CD4-positive, alpha-beta T cell (primary cell): ENCODE data around the gene BTBD2. TPM values are rescaled to one million over a fixed set of nuclear protein-coding genes. Genes with fewer than 3 reads are reported as not detected.

Experiments
- ATAC-seq: fragments of 200-7000 bp; cut with Tn5 transposase; one replicate; pipeline ENCODE4 v1.10.0; 2022; ENCODE audit warnings: mild to moderate bottlenecking; ENCODE audit not compliant: poor library complexity
- CTCF ChIA-PET: fragments of 350-600 bp; sonication (Branson Sonifier 250); formaldehyde crosslinking; loops from one replicate; lab custom pipeline; 2021; ENCODE audit warnings: antibody characterized with exemption, inconsistent platforms; lab: Charles Lee
- POLR2A ChIA-PET: fragments of 350-600 bp; sonication (Branson Sonifier 250); formaldehyde crosslinking; loops from one replicate; lab custom pipeline; 2021; ENCODE audit warnings: antibody characterized with exemption, inconsistent platforms; lab: Charles Lee
- DNase-seq, 14 experiments: peaks; one replicate each; pipeline ENCODE4 v3.0.0-alpha.2; 2013 to 2020; ENCODE audit warnings: mixed read lengths in 2 of 14
- H3K27ac ChIP-seq, 2 donors: one replicate each; pipeline versions ENCODE4 v1.5.1 to v1.7.0; 2013; ENCODE audit warnings: low read length in 2 of 2, low read depth in 1 of 2, mild to moderate bottlenecking in 1 of 2
- H3K27me3 ChIP-seq, 2 experiments: 1 replicate in 1 of 2; 2 replicates in 1 of 2; pipeline versions ENCODE4 v1.6.1 to v1.7.0; 2013; ENCODE audit warnings: low read length in 2 of 2, control low read depth in 1 of 2, mild to moderate bottlenecking in 1 of 2, moderate library complexity in 1 of 2; ENCODE audit not compliant: insufficient read depth in 2 of 2, control insufficient read depth in 1 of 2
- H3K36me3 ChIP-seq: one replicate; pipeline ENCODE4 v1.6.1; 2013; ENCODE audit warnings: low read length, control low read depth; ENCODE audit not compliant: insufficient read depth
- H3K4me1 ChIP-seq: one replicate; pipeline ENCODE4 v1.6.1; 2013; ENCODE audit warnings: low read length, control low read depth; ENCODE audit not compliant: insufficient read depth
- H3K4me3 ChIP-seq: one replicate; pipeline ENCODE4 v1.5.1; 2013; ENCODE audit warnings: mild to moderate bottlenecking, low read length, moderate library complexity
- H3K9me3 ChIP-seq, 2 experiments: 1 replicate in 1 of 2; 2 replicates in 1 of 2; pipeline versions ENCODE4 v1.6.1 to v1.7.0; 2013; ENCODE audit warnings: low read length in 2 of 2, mild to moderate bottlenecking in 2 of 2, control low read depth in 1 of 2, moderate library complexity in 1 of 2; ENCODE audit not compliant: control insufficient read depth in 1 of 2, insufficient read depth in 1 of 2
- H3K27ac Mint-ChIP-seq: one replicate; pipeline ENCODE4 v1.8.0; 2020; ENCODE audit warnings: mixed read lengths
- H3K27me3 Mint-ChIP-seq: one replicate; pipeline ENCODE4 v1.8.0; 2021; ENCODE audit warnings: mixed read lengths
- H3K36me3 Mint-ChIP-seq: one replicate; pipeline ENCODE4 v1.8.0; 2021; ENCODE audit warnings: low read depth, mixed read lengths
- H3K4me1 Mint-ChIP-seq: one replicate; pipeline ENCODE4 v1.8.0; 2021; ENCODE audit warnings: low read depth, mixed read lengths
- H3K4me3 Mint-ChIP-seq: one replicate; pipeline ENCODE4 v1.8.0; 2020; ENCODE audit warnings: mild to moderate bottlenecking, mixed read lengths
- H3K9me3 Mint-ChIP-seq: one replicate; pipeline ENCODE4 v1.8.0; 2020; ENCODE audit warnings: mixed read lengths
- CTCF ChIP-seq: fragments of 200-600 bp; IDR thresholded peaks from one replicate; pipeline ENCODE4 v1.8.0; 2022; ENCODE audit warnings: antibody characterized with exemption, mild to moderate bottlenecking
- intact Hi-C, 2 experiments: fragments of 100-400 bp; cut with DNase I in 1 of 2; cut with micrococcal nuclease in 1 of 2; formaldehyde crosslinking; loops; one replicate each; pipeline versions ENCODE4 v1.15.1 to v1.9.0; 2023 to 2025; cut with DNase I, micrococcal nuclease
- total RNA-seq, 174 experiments: library from RNA in 2 of 174; stranded (reverse) in 2 of 174; gene quantifications; one replicate each; pipeline ENCODE4 v1.2.3 and lab custom pipeline; 2021 to 2026

BTBD2 gene
- total RNA-seq, 2 experiments from 2014 or later = 44.4 to 44.9 TPM

GRCh38 chr19:2039089-2039958 is 23.8 kb upstream of the BTBD2 start:
- H3K4me3 Mint-ChIP-seq = peak overlapping the region; percentile 48
- peaks cover 58% of the 10 kb centered on the region for H3K4me1 ChIP-seq
- H3K9me3 ChIP-seq = peaks cover 0 to 20% of the 10 kb centered on the region in 2 experiments
- H3K4me1 Mint-ChIP-seq = peaks cover 32% of the 10 kb centered on the region
- H3K9me3 Mint-ChIP-seq = no peaks in the 10 kb centered on the region
- CTCF ChIA-PET = no interaction called here
- H3K27ac Mint-ChIP-seq = peak overlapping the region; percentile 82
- no peaks in the 10 kb centered on the region for H3K27me3 ChIP-seq
- no peak for TF ChIP-seq CTCF
- ATAC-seq = no peak
- peaks cover 54% of the 10 kb centered on the region for H3K36me3 ChIP-seq
- H3K36me3 Mint-ChIP-seq = peaks cover 44% of the 10 kb centered on the region
- DNase-seq = peak in 1 of 14 experiments; percentile 43
- POLR2A ChIA-PET = interaction anchor here (0.6 to 1.5 kb wide), 3 partner anchors 12 to 29 kb away, joined by 3 read pairs; no protein-coding TSS in a partner anchor
- no peak overlapping the region for H3K27ac ChIP-seq
- intact Hi-C loops = no loop called here
- H3K4me3 ChIP-seq = no peak overlapping the region
- no peaks in the 10 kb centered on the region for H3K27me3 Mint-ChIP-seq

GRCh38 chr19:2038284-2039088 is 23.0 kb upstream of the BTBD2 start:
- Histone ChIP-seq H3K27me3 (no peaks in the 10 kb centered on the region), H3K4me3 (no peak overlapping the region), H3K36me3 (peaks cover 50% of the 10 kb centered on the region), H3K9me3 (peaks cover 0 to 20% of the 10 kb centered on the region in 2 experiments), H3K27ac (no peak overlapping the region), H3K4me1 (peaks cover 58% of the 10 kb centered on the region)
- ChIA-PET CTCF (no interaction called here), POLR2A (interaction anchor here (1.1 to 1.5 kb wide), 2 partner anchors 9 to 30 kb away, joined by 3 to 4 read pairs; no protein-coding TSS in a partner anchor)
- ATAC-seq = no peak
- H3K4me3 Mint-ChIP-seq = no peak overlapping the region
- intact Hi-C loops = no loop called here
- H3K36me3 Mint-ChIP-seq = peaks cover 36% of the 10 kb centered on the region
- no peaks in the 10 kb centered on the region for H3K27me3 Mint-ChIP-seq
- H3K27ac Mint-ChIP-seq = peak overlapping the region; percentile 82
- H3K9me3 Mint-ChIP-seq = no peaks in the 10 kb centered on the region
- TF ChIP-seq CTCF = no peak
- H3K4me1 Mint-ChIP-seq = peaks cover 25% of the 10 kb centered on the region
- peak in 1 of 14 experiments; percentile 39 for DNase-seq

- peak overlapping the region; percentile 75 for H3K27ac Mint-ChIP-seq
- no peaks in the 10 kb centered on the region for H3K27me3 ChIP-seq
- TF ChIP-seq CTCF = no peak
- peaks cover 30% of the 10 kb centered on the region for H3K36me3 Mint-ChIP-seq
- H3K9me3 Mint-ChIP-seq = no peaks in the 10 kb centered on the region
- no peak overlapping the region for H3K27ac ChIP-seq
- POLR2A ChIA-PET = interaction anchor here (1.1 kb wide), 1 partner anchor 10 kb away, joined by 4 read pairs; no protein-coding TSS in a partner anchor
- intact Hi-C loops = no loop called here
- H3K36me3 ChIP-seq = peaks cover 43% of the 10 kb centered on the region
- ATAC-seq (no peak), DNase-seq (peak in 1 of 14 experiments; percentile 23)
- peak overlapping the region; percentile 42 for H3K4me3 Mint-ChIP-seq
- peaks cover 58% of the 10 kb centered on the region for H3K4me1 ChIP-seq
- H3K9me3 ChIP-seq = peaks cover 0 to 20% of the 10 kb centered on the region in 2 experiments
- CTCF ChIA-PET = no interaction called here
- H3K4me3 ChIP-seq = no peak overlapping the region
- H3K4me1 Mint-ChIP-seq = peaks cover 24% of the 10 kb centered on the region
- no peaks in the 10 kb centered on the region for H3K27me3 Mint-ChIP-seq
Observed at GRCh38 chr19:2037651-2038255, 22.2 kb upstream of the BTBD2 start.
